OCI-LY1 (cell line): Measurements from ENCODE around the gene CSMD2.

Experiments
- H2AFZ ChIP-seq: fragments of 200-600 bp; sonication (generic), shearing (Covaris generic); 2 replicates; pipeline ENCODE4 v1.6.0; 2014; ENCODE audit warnings: antibody characterized with exemption, mild to moderate bottlenecking, low read length
- H3F3A ChIP-seq: fragments of 200-600 bp; sonication (generic), shearing (Covaris generic); 2 replicates; pipeline ENCODE4 v1.6.0; 2014; ENCODE audit warnings: mild to moderate bottlenecking, antibody characterized with exemption, low read length, moderate library complexity; ENCODE audit not compliant: insufficient read depth
- H3K27ac ChIP-seq: fragments of 200-600 bp; sonication (generic); 2 replicates; pipeline ENCODE4 v1.5.1; 2014; ENCODE audit warnings: low read length, mixed run types, mild to moderate bottlenecking, low read depth; ENCODE audit not compliant: poor library complexity, severe bottlenecking
- H3K27me3 ChIP-seq: fragments of 200-600 bp; sonication (generic); 2 replicates; pipeline ENCODE4 v1.6.0; 2014; ENCODE audit warnings: antibody characterized with exemption, mild to moderate bottlenecking, low read length, moderate library complexity; ENCODE audit not compliant: insufficient read depth
- H3K36me3 ChIP-seq: fragments of 200-600 bp; sonication (generic); 2 replicates; pipeline ENCODE4 v1.6.1; 2014; ENCODE audit warnings: mild to moderate bottlenecking, antibody characterized with exemption, low read length, moderate library complexity, mixed read lengths; ENCODE audit not compliant: insufficient read depth
- H3K4me1 ChIP-seq: fragments of 200-600 bp; sonication (generic); 2 replicates; pipeline ENCODE4 v1.5.1; 2014; ENCODE audit warnings: mild to moderate bottlenecking, low read length, moderate library complexity; ENCODE audit not compliant: insufficient read depth, severe bottlenecking
- H3K4me2 ChIP-seq: fragments of 200-600 bp; sonication (generic), shearing (Covaris generic); 2 replicates; pipeline ENCODE4 v1.6.1; 2014; ENCODE audit warnings: low read length
- H3K4me3 ChIP-seq: fragments of 200-600 bp; sonication (generic); 2 replicates; pipeline ENCODE4 v1.5.1; 2014; ENCODE audit warnings: low read length, low read depth, mild to moderate bottlenecking, mixed read lengths; ENCODE audit not compliant: poor library complexity, severe bottlenecking
- H3K79me2 ChIP-seq: fragments of 200-600 bp; shearing (Covaris generic); 2 replicates; pipeline ENCODE4 v1.6.1; 2016; ENCODE audit warnings: mixed run types, low read length, mixed read lengths; ENCODE audit not compliant: insufficient read depth
- H3K9ac ChIP-seq: fragments of 200-600 bp; sonication (generic), shearing (Covaris generic); 2 replicates; pipeline ENCODE4 v1.6.1; 2014; ENCODE audit warnings: mild to moderate bottlenecking, low read length, mixed read lengths
- H3K9me2 ChIP-seq: fragments of 200-600 bp; sonication (generic), shearing (Covaris generic); 2 replicates; pipeline ENCODE4 v1.6.1; 2014; ENCODE audit warnings: low read depth, mild to moderate bottlenecking, low read length, mixed read lengths
- H3K9me3 ChIP-seq: fragments of 200-600 bp; shearing (Covaris generic); 2 replicates; pipeline ENCODE4 v1.6.1; 2014; ENCODE audit warnings: low read length, mixed read lengths
- H4K20me1 ChIP-seq: fragments of 200-600 bp; sonication (generic), shearing (Covaris generic); 2 replicates; pipeline ENCODE4 v1.6.0; 2016; ENCODE audit warnings: mild to moderate bottlenecking, low read length; ENCODE audit not compliant: insufficient read depth
- EZH2 ChIP-seq: fragments of 200-600 bp; sonication (generic), shearing (Covaris generic); IDR thresholded peaks from 2 replicates; pipeline ENCODE4 v1.8.0; 2017; ENCODE audit warnings: borderline replicate concordance, mixed run types, mild to moderate bottlenecking, antibody characterized with exemption, low read length, moderate library complexity, mixed read lengths
- TF ChIP-seq, protein P1 (sequence below): fragments of 200-600 bp; sonication (generic), shearing (Covaris generic); IDR thresholded peaks from 2 replicates; pipeline ENCODE4 v1.5.1; 2017; ENCODE audit warnings: mild to moderate bottlenecking, antibody characterized with exemption, low read length, moderate library complexity, mixed read lengths

The CSMD2 gene

DNA sequence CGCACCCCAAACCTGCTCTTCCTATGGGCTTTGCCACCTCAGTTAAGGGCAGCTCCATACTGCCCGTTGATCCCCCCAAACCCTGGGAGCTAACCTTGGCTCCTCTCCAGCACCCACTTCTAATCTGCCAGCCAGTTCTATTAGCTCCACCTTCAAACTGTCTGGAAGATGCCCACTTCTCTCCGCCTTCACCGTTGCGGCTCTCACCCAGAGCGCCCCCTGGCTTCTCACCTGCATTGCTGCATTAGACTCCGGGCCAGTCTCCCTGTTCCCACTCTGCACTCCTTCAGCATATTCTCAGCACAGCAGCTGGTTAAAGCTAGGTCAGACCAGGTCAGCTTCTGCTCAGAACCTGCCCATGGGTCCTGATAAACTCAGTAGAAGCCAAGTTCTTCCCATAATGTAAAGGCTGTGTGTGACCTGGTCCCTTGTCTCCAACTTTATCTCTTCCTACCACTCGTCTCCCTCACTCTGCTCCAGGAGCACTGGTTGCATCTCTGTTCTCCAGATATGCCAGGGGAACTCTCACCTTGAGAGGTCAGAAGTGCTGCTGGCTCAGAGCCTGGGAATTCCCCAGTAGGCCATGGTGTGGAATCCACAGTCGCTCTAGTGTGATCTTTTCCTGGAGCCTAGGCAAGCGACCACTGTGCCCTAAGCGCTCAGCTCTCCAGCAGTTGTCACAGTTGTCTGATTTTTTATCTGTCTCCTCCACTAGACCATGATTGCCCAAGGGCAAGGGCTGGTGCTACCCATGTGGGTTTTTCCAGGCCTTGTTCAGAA lies 150.9 kb downstream of the CSMD2 start:
- H3K4me1 ChIP-seq = no peaks in the 10 kb centered on the region
- no peaks in the 10 kb centered on the region for H3K9me2 ChIP-seq
- H3K79me2 ChIP-seq = no peaks in the 10 kb centered on the region
- no peak overlapping the region for H3K4me3 ChIP-seq
- H3K36me3 ChIP-seq = no peaks in the 10 kb centered on the region
- H4K20me1 ChIP-seq = no peaks in the 10 kb centered on the region
- H3F3A ChIP-seq = no peaks in the 10 kb centered on the region
- TF ChIP-seq, protein P1, sequence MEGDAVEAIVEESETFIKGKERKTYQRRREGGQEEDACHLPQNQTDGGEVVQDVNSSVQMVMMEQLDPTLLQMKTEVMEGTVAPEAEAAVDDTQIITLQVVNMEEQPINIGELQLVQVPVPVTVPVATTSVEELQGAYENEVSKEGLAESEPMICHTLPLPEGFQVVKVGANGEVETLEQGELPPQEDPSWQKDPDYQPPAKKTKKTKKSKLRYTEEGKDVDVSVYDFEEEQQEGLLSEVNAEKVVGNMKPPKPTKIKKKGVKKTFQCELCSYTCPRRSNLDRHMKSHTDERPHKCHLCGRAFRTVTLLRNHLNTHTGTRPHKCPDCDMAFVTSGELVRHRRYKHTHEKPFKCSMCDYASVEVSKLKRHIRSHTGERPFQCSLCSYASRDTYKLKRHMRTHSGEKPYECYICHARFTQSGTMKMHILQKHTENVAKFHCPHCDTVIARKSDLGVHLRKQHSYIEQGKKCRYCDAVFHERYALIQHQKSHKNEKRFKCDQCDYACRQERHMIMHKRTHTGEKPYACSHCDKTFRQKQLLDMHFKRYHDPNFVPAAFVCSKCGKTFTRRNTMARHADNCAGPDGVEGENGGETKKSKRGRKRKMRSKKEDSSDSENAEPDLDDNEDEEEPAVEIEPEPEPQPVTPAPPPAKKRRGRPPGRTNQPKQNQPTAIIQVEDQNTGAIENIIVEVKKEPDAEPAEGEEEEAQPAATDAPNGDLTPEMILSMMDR = peak; percentile 77
- no peak for TF ChIP-seq EZH2
- H3K4me2 ChIP-seq = no peak overlapping the region
- no peak overlapping the region for H3K27ac ChIP-seq
- H3K9ac ChIP-seq = no peak overlapping the region
- H2AFZ ChIP-seq = no peak overlapping the region
- no peaks in the 10 kb centered on the region for H3K27me3 ChIP-seq
- no peaks in the 10 kb centered on the region for H3K9me3 ChIP-seq

DNA sequence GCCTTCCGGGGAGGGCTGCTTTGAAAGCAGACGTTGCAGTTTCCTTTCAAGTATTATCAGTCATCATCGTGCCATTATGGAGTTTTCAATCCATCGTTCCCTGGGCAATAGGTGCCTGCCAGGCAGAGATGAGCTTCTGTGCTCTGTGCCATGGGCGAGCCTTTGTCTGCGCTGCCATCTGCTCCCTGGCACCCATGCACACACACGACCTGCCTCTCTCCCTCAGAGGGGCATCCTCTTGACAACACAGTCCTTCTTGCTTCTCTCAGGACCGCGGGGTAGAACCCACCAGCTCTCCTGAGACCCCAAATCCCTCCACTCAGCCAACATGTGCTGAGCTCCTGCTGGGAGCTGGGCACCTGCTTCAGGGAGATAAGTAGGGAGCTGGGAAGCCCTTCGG lies 151.9 kb downstream of the CSMD2 start:
- no peak for TF ChIP-seq EZH2
- TF ChIP-seq, protein P1 = no peak
- Histone ChIP-seq H3K27ac (no peak overlapping the region), H3K9me2 (no peaks in the 10 kb centered on the region)

DNA sequence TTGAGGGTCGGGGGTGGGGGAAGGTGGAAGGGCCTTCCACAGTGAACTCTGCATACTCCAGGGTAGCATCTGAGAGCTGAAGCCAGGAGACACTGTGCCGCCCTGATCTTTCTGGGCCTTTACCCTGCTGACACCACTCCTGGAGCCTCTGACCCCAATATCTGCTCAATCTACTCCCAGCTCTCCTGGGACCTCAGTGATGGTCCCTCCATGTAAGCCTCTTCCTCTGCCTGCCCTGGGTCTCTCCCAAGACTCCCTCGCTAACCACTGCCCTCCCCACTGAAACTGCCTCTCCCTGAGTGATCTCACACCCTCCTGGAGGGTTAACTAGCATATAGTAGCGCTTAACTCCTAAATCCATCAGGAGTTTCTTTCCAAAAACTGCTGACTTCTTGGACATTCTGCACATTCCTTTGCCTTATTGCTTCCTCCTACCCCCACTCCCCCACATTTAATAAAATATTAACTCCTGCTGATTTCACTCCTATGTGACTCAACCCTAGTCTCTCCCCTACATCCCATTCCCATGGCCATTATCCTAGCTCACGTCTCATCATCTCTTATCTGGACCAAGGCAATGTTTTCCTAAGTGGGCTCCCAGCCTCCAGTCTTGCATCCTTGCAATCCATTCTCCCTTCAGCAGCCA lies 155.6 kb downstream of the CSMD2 start:
- no peaks in the 10 kb centered on the region for H3K36me3 ChIP-seq
- H2AFZ ChIP-seq = no peak overlapping the region
- H3K4me2 ChIP-seq = no peak overlapping the region
- H3K4me3 ChIP-seq = no peak overlapping the region
- H3K9me3 ChIP-seq = no peaks in the 10 kb centered on the region
- no peaks in the 10 kb centered on the region for H3K27me3 ChIP-seq
- no peak overlapping the region for H3K27ac ChIP-seq
- H3K4me1 ChIP-seq = no peaks in the 10 kb centered on the region
- H3K79me2 ChIP-seq = no peaks in the 10 kb centered on the region
- no peak overlapping the region for H3K9ac ChIP-seq
- no peaks in the 10 kb centered on the region for H3K9me2 ChIP-seq
- no peaks in the 10 kb centered on the region for H4K20me1 ChIP-seq
- TF ChIP-seq, protein P1 = no peak
- TF ChIP-seq EZH2 = no peak
- H3F3A ChIP-seq = no peaks in the 10 kb centered on the region

More for the DNA sequence above, 151.9 kb downstream of the CSMD2 start:
- Histone ChIP-seq H3K27me3 (no peaks in the 10 kb centered on the region), H3K9ac (no peak overlapping the region), H3K4me1 (no peaks in the 10 kb centered on the region), H2AFZ (no peak overlapping the region), H4K20me1 (no peaks in the 10 kb centered on the region), H3K79me2 (no peaks in the 10 kb centered on the region), H3K36me3 (no peaks in the 10 kb centered on the region), H3F3A (no peaks in the 10 kb centered on the region), H3K9me3 (no peaks in the 10 kb centered on the region), H3K4me2 (no peak overlapping the region), H3K4me3 (no peak overlapping the region)
